Astrocyte (in vitro differentiated cells and primary cell): Measurements from ENCODE around the gene ARHGEF5. TPM values are rescaled to one million over a fixed set of nuclear protein-coding genes. Genes with fewer than 3 reads are reported as not detected.

Experiments
- DNase-seq: peaks from one replicate; pipeline ENCODE4 v3.0.0-alpha.2; 2010; ENCODE audit warnings: low read depth
- FAIRE-seq: peaks from 2 replicates; lab custom pipeline; 2011; peaks lifted over from hg19 to GRCh38; lab: Jason Lieb, UNC
- H2AFZ ChIP-seq: 2 replicates; pipeline ENCODE4 v1.6.0; 2012; ENCODE audit warnings: low read depth, low read length, inconsistent platforms
- H3K27ac ChIP-seq: 2 replicates; pipeline ENCODE4 v1.5.1; 2011; ENCODE audit warnings: low read depth, low read length, inconsistent platforms
- H3K27me3 ChIP-seq: 2 replicates; pipeline ENCODE4 v1.6.0; 2011; ENCODE audit warnings: low read length, inconsistent platforms; ENCODE audit not compliant: insufficient read depth
- H3K36me3 ChIP-seq: 2 replicates; pipeline ENCODE4 v1.5.1; 2011; ENCODE audit warnings: low read length, inconsistent platforms; ENCODE audit not compliant: insufficient read depth
- H3K4me1 ChIP-seq: 2 replicates; pipeline ENCODE4 v1.5.1; 2011; ENCODE audit warnings: low read length, inconsistent platforms; ENCODE audit not compliant: insufficient read depth
- H3K4me2 ChIP-seq: 2 replicates; pipeline ENCODE4 v1.6.0; 2012; ENCODE audit warnings: low read length, inconsistent platforms
- H3K4me3 ChIP-seq: 2 replicates; pipeline ENCODE4 v1.5.1; 2011; ENCODE audit warnings: low read depth, mild to moderate bottlenecking, low read length, inconsistent platforms; ENCODE audit not compliant: insufficient read depth
- H3K79me2 ChIP-seq: 2 replicates; pipeline ENCODE4 v1.6.0; 2012; ENCODE audit warnings: mild to moderate bottlenecking, low read length, inconsistent platforms; ENCODE audit not compliant: insufficient read depth
- H3K9ac ChIP-seq: 2 replicates; pipeline ENCODE4 v1.6.0; 2012; ENCODE audit warnings: mild to moderate bottlenecking, low read length, inconsistent platforms
- H3K9me3 ChIP-seq: 2 replicates; pipeline ENCODE4 v1.5.1; 2012; ENCODE audit warnings: low read depth, mild to moderate bottlenecking, low read length, inconsistent platforms; ENCODE audit not compliant: insufficient read depth
- H4K20me1 ChIP-seq: 2 replicates; pipeline ENCODE4 v1.6.0; 2012; ENCODE audit warnings: low read length, inconsistent platforms; ENCODE audit not compliant: insufficient read depth
- H3K27ac Mint-ChIP-seq: one replicate; pipeline ENCODE4 v1.8.0; 2021; ENCODE audit warnings: mild to moderate bottlenecking, mixed read lengths; ENCODE audit not compliant: unreplicated experiment
- H3K27me3 Mint-ChIP-seq: one replicate; pipeline ENCODE4 v1.8.0; 2021; ENCODE audit warnings: low read depth, mixed read lengths; ENCODE audit not compliant: unreplicated experiment
- H3K36me3 Mint-ChIP-seq: one replicate; pipeline ENCODE4 v1.8.0; 2021; ENCODE audit warnings: low read depth, mixed read lengths; ENCODE audit not compliant: unreplicated experiment
- H3K4me1 Mint-ChIP-seq: one replicate; pipeline ENCODE4 v1.8.0; 2021; ENCODE audit warnings: low read depth, mixed read lengths; ENCODE audit not compliant: unreplicated experiment
- H3K4me3 Mint-ChIP-seq: one replicate; pipeline ENCODE4 v1.8.0; 2021; ENCODE audit warnings: mild to moderate bottlenecking, moderate library complexity, mixed read lengths; ENCODE audit not compliant: unreplicated experiment
- H3K9me3 Mint-ChIP-seq: one replicate; pipeline ENCODE4 v1.8.0; 2021; ENCODE audit warnings: mild to moderate bottlenecking, mixed read lengths; ENCODE audit not compliant: unreplicated experiment
- CTCF ChIP-seq: IDR thresholded peaks from 2 replicates; pipeline ENCODE4 v1.5.1; 2011; ENCODE audit warnings: low read depth, mild to moderate bottlenecking, inconsistent platforms, low read length, moderate library complexity; ENCODE audit not compliant: insufficient read depth
- EZH2 ChIP-seq: IDR thresholded peaks from 2 replicates; pipeline ENCODE4 v1.6.1; 2012; ENCODE audit warnings: mild to moderate bottlenecking, low read length, inconsistent platforms; ENCODE audit not compliant: insufficient read depth
- total RNA-seq: library from RNA; stranded (reverse); gene quantifications from 2 replicates; pipeline ENCODE4 v1.2.1, GENCODE V29; 2021

ARHGEF5 gene
- total RNA-seq, 1 donor from 2014 or later: 9.3 TPM

DNA sequence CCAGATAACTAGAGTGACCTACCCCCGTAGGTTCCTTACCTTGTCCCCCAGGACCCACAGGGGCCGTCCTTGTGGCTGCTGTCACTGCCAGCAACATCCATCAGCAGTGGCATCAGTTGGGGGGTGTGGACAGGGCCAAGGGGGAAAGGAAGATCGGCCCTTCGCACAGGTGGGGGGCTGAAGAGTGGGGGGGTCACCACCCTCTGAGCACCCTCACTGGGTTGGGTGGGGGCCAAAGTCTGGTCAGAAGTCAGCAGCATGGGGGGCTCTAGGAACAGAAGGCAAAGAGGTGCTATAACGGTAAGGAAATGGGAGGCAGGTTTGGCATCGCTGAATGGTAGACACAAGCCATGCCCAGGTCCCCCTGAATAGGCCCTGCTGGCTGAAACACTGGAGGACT lies 43.7 kb downstream of the ARHGEF5 start:
- H3K4me1 ChIP-seq: no peaks in the 10 kb centered on the region
- no peak overlapping the region for H3K4me3 Mint-ChIP-seq
- FAIRE-seq (no peak), DNase-seq (no peak)
- no peaks in the 10 kb centered on the region for H3K36me3 Mint-ChIP-seq
- no peak overlapping the region for H3K27ac ChIP-seq
- no peak overlapping the region for H3K27ac Mint-ChIP-seq
- H3K4me1 Mint-ChIP-seq: no peaks in the 10 kb centered on the region
- no peaks in the 10 kb centered on the region for H3K9me3 Mint-ChIP-seq
- H3K4me3 ChIP-seq: no peak overlapping the region
- H3K4me2 ChIP-seq: no peak overlapping the region
- no peak overlapping the region for H2AFZ ChIP-seq
- H3K27me3 ChIP-seq: peaks cover 2% of the 10 kb centered on the region
- peaks cover 36% of the 10 kb centered on the region for H3K27me3 Mint-ChIP-seq
- no peak overlapping the region for H3K9ac ChIP-seq
- no peaks in the 10 kb centered on the region for H3K36me3 ChIP-seq
- H4K20me1 ChIP-seq: no peaks in the 10 kb centered on the region
- H3K79me2 ChIP-seq: no peaks in the 10 kb centered on the region
- TF ChIP-seq CTCF (no peak), EZH2 (no peak)
- H3K9me3 ChIP-seq: no peaks in the 10 kb centered on the region

GRCh38 chr7:144399946-144400345 lies 44.7 kb downstream of the ARHGEF5 start:
- Histone ChIP-seq H3K79me2 (no peaks in the 10 kb centered on the region), H3K9ac (no peak overlapping the region), H3K4me3 (no peak overlapping the region), H3K27ac (no peak overlapping the region), H3K27me3 (peaks cover 2% of the 10 kb centered on the region), H4K20me1 (no peaks in the 10 kb centered on the region), H3K36me3 (no peaks in the 10 kb centered on the region), H2AFZ (no peak overlapping the region), H3K4me1 (no peaks in the 10 kb centered on the region), H3K9me3 (no peaks in the 10 kb centered on the region), H3K4me2 (no peak overlapping the region)
- Mint-ChIP-seq H3K4me3 (no peak overlapping the region), H3K36me3 (no peaks in the 10 kb centered on the region), H3K27me3 (peaks cover 36% of the 10 kb centered on the region), H3K27ac (no peak overlapping the region), H3K4me1 (no peaks in the 10 kb centered on the region), H3K9me3 (no peaks in the 10 kb centered on the region)
- no peak for TF ChIP-seq CTCF
- FAIRE-seq (no peak), DNase-seq (no peak)

DNA sequence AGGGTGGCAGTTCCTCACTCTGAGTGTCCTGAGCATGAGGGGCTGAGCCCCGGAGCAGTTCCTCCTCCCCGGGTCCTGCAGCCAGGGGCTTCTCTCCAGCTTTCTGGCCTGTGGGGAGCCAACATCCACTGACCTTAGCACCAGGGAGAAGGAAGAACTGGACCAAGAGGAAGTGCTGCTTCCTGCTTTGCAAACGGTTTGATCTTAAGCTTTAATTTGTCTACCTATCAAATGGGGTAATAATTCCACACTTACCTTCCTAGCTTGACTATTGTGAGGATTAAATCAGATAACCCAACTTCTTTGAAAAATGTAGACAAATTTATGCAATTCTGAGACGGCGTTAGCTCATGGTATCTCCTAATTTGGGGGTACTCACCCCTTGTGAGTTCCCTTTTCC lies 46.3 kb downstream of the ARHGEF5 start:
- Histone ChIP-seq H3K79me2 (no peaks in the 10 kb centered on the region), H3K4me2 (no peak overlapping the region), H3K9me3 (no peaks in the 10 kb centered on the region), H2AFZ (no peak overlapping the region), H3K4me1 (no peaks in the 10 kb centered on the region), H3K27ac (no peak overlapping the region), H3K9ac (no peak overlapping the region), H3K27me3 (peaks cover 2% of the 10 kb centered on the region), H3K36me3 (no peaks in the 10 kb centered on the region), H4K20me1 (no peaks in the 10 kb centered on the region), H3K4me3 (no peak overlapping the region)
- DNase-seq (no peak), FAIRE-seq (no peak)
- Mint-ChIP-seq H3K9me3 (no peaks in the 10 kb centered on the region), H3K27me3 (peaks cover 34% of the 10 kb centered on the region), H3K4me3 (no peak overlapping the region), H3K36me3 (no peaks in the 10 kb centered on the region), H3K4me1 (no peaks in the 10 kb centered on the region), H3K27ac (no peak overlapping the region)
- no peak for TF ChIP-seq EZH2
- no peak for TF ChIP-seq CTCF
